ENCODE data around the gene PFKP. TPM values are rescaled to one million over a fixed set of nuclear protein-coding genes. Genes with fewer than 3 reads are reported as not detected.

The PFKP gene
- total and polyA plus RNA-seq, 4 donors = 15.1 to 49.8 (median 31.8) TPM

- no peak for ATAC-seq (ENCODE audit: insufficient read depth, low FRiP score)
- H3K4me1 ChIP-seq (ENCODE audit: control insufficient read depth in 5 of 5, insufficient read depth in 5 of 5, low read length in 5 of 5) = peaks cover 0 to 8% (median 3%) of the 10 kb centered on the region in 5 donors
- WGBS, 2 donors = 93 to 94% methylated on average over 30 of the region's 30 CpGs
- H3K36me3 ChIP-seq (ENCODE audit: control insufficient read depth in 4 of 4, insufficient read depth in 4 of 4, low read length in 4 of 4) = peaks cover 0 to 20% (median 0%) of the 10 kb centered on the region in 4 donors
- no peak overlapping the region for H3K4me3 ChIP-seq
- no peaks in the 10 kb centered on the region for H3K9me3 ChIP-seq (ENCODE audit: control insufficient read depth in 4 of 4, insufficient read depth in 3 of 4, low read length in 3 of 4)
- H3K27ac ChIP-seq (ENCODE audit: low read depth in 1 of 2, low read length in 1 of 2) = no peak overlapping the region
- no peak for DNase-seq
- no peaks in the 10 kb centered on the region for H3K27me3 ChIP-seq (ENCODE audit: control insufficient read depth in 3 of 3, insufficient read depth in 3 of 3, low read length in 2 of 3)
- TF ChIP-seq CTCF (IDR thresholded peaks at IDR 0.05; ENCODE audit: control extremely low read depth, extremely low read depth) = no peak
- H3K9ac ChIP-seq (ENCODE audit: insufficient read depth in 1 of 2, low read length in 2 of 2) = no peak overlapping the region
These were observed 36.3 kb downstream of the PFKP start for GRCh38 chr10:3103646-3104045.

GRCh38 chr10:3104251-3104918, 37.0 kb downstream of the PFKP start:
- H3K27me3 ChIP-seq (ENCODE audit: control insufficient read depth in 3 of 3, insufficient read depth in 3 of 3, low read length in 2 of 3) = no peaks in the 10 kb centered on the region
- no peaks in the 10 kb centered on the region for H3K9me3 ChIP-seq (ENCODE audit: control insufficient read depth in 4 of 4, insufficient read depth in 3 of 4, low read length in 3 of 4)
- ATAC-seq (ENCODE audit: insufficient read depth, low FRiP score) (no peak), DNase-seq (no peak)
- H3K4me1 ChIP-seq (ENCODE audit: control insufficient read depth in 5 of 5, insufficient read depth in 5 of 5, low read length in 5 of 5) = peaks cover 0 to 8% (median 3%) of the 10 kb centered on the region in 5 donors
- H3K4me3 ChIP-seq = no peak overlapping the region
- H3K9ac ChIP-seq (ENCODE audit: insufficient read depth in 1 of 2, low read length in 2 of 2) = no peak overlapping the region
- WGBS, 2 donors = 86 to 87% methylated on average over 28 of the region's 28 CpGs
- no peak for TF ChIP-seq CTCF (IDR thresholded peaks at IDR 0.05; ENCODE audit: control extremely low read depth, extremely low read depth)
- peak overlapping the region in 1 of 2 donors; percentile 50 for H3K27ac ChIP-seq (ENCODE audit: low read depth in 1 of 2, low read length in 1 of 2)
- H3K36me3 ChIP-seq (ENCODE audit: control insufficient read depth in 4 of 4, insufficient read depth in 4 of 4, low read length in 4 of 4) = peaks cover 0 to 23% (median 0%) of the 10 kb centered on the region in 4 donors

- Histone ChIP-seq H3K9ac (ENCODE audit: insufficient read depth in 1 of 2, low read length in 2 of 2) (no peak overlapping the region), H3K9me3 (ENCODE audit: control insufficient read depth in 4 of 4, insufficient read depth in 3 of 4, low read length in 3 of 4) (no peaks in the 10 kb centered on the region), H3K27ac (ENCODE audit: low read depth in 1 of 2, low read length in 1 of 2) (peak overlapping the region in 1 of 2 donors; percentile 50), H3K36me3 (ENCODE audit: control insufficient read depth in 4 of 4, insufficient read depth in 4 of 4, low read length in 4 of 4) (peaks cover 0 to 25% (median 0%) of the 10 kb centered on the region in 4 donors), H3K27me3 (ENCODE audit: control insufficient read depth in 3 of 3, insufficient read depth in 3 of 3, low read length in 2 of 3) (no peaks in the 10 kb centered on the region), H3K4me3 (no peak overlapping the region), H3K4me1 (ENCODE audit: control insufficient read depth in 5 of 5, insufficient read depth in 5 of 5, low read length in 5 of 5) (peaks cover 0 to 8% (median 3%) of the 10 kb centered on the region in 5 donors)
- DNase-seq = no peak
- ATAC-seq (ENCODE audit: insufficient read depth, low FRiP score) = no peak
- TF ChIP-seq CTCF (IDR thresholded peaks at IDR 0.05; ENCODE audit: control extremely low read depth, extremely low read depth) = no peak
- WGBS, 2 donors = 93 to 95% methylated on average over 20 of the region's 20 CpGs
These were observed 37.8 kb downstream of the PFKP start for GRCh38 chr10:3105166-3105565.

All from lung (tissue), 12 donors.